ENCODE data around the gene AMZ1.

DNA sequence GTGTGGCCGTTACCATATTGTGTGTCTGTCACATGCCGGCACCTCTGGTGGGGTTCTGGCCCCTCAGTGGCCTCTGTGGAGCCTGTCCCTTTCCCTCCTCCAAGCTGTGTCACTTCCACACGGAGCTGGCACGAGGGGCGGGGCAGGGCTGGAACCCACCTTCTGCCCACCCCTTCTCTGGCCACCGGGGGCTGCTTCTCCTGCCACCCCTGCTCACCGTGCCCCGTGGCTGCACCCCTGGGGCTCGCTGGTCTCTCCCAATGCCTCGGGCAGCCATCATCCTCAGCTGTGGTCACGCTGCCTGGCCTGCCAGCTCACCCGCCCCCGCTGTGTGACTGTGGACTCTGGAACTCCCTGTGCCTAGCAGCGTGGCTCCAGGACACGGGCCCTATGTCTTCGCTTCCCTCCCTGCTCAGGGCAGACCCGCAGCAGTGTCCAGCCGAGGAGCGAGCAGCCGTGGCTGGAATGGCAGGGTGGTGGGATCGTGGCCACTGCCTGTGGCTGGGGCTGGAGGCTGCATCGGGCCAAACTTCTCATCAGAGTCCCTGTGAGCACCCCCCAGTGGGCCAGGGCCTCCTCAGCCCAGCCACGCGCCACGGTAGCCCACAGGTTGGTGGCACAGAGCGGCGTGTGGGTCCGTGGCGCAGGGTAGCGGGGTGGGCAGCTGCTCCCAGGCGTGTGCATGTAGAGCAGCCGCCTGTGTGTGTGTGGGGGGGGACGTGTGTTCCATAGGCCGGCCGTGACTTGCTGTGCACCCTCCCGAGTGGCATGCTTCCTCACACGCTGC is 48.1 kb upstream of the AMZ1 start:
- no peak for TF ChIP-seq GATA2 (IDR thresholded peaks at IDR 0.05; ENCODE audit: low read depth, low read length)
- TF ChIP-seq GATA3 (IDR thresholded peaks at IDR 0.05; ENCODE audit: low read depth, low read length) = no peak

Measured in SH-SY5Y (cell line).